Esophagus (tissue), 2 donors: ENCODE results near the gene ELMO1. TPM values are rescaled to one million over a fixed set of nuclear protein-coding genes. Genes with fewer than 3 reads are reported as not detected.

Source experiments
- H3K27ac ChIP-seq, 2 donors: one replicate each; pipeline ENCODE4 v1.5.1; 2013; ENCODE audit warnings: low read depth in 2 of 2, mild to moderate bottlenecking in 2 of 2, inconsistent platforms in 1 of 2, low read length in 1 of 2, moderate library complexity in 1 of 2
- H3K27me3 ChIP-seq, 2 donors: one replicate each; pipeline ENCODE4 v1.6.1; 2013; ENCODE audit warnings: low read length in 2 of 2, control low read depth in 1 of 2, mild to moderate bottlenecking in 1 of 2; ENCODE audit not compliant: insufficient read depth in 2 of 2, control insufficient read depth in 1 of 2
- H3K36me3 ChIP-seq, 2 donors: one replicate each; pipeline ENCODE4 v1.6.1; 2013; ENCODE audit warnings: low read length in 1 of 2; ENCODE audit not compliant: control insufficient read depth in 2 of 2, insufficient read depth in 2 of 2
- H3K4me1 ChIP-seq, 2 donors: one replicate each; pipeline ENCODE4 v1.6.1; 2013; ENCODE audit warnings: low read length in 1 of 2; ENCODE audit not compliant: control insufficient read depth in 2 of 2, insufficient read depth in 2 of 2
- H3K4me3 ChIP-seq, 2 donors: one replicate each; pipeline ENCODE4 v1.5.1; 2013; ENCODE audit warnings: low read length in 2 of 2, mild to moderate bottlenecking in 2 of 2, low read depth in 1 of 2, moderate library complexity in 1 of 2
- H3K9me3 ChIP-seq, 2 donors: one replicate each; pipeline ENCODE4 v1.6.1; 2013; ENCODE audit warnings: mild to moderate bottlenecking in 2 of 2, low read depth in 1 of 2, low read length in 1 of 2, moderate library complexity in 1 of 2; ENCODE audit not compliant: control insufficient read depth in 2 of 2, insufficient read depth in 1 of 2
- WGBS, 2 donors: extraction: QIAGEN DNeasy Blood & Tissue Kit; methylation state at CpG; one replicate each; pipeline ENCODE4 v1.1.7; 2013; 5-methylcytosine and 5-hydroxymethylcytosine counted together
- polyA plus RNA-seq, 2 donors: library from polyadenylated mRNA; stranded (reverse); fragments of 200-250 nt; gene quantifications; one replicate each; pipeline ENCODE4 v1.2.3, GENCODE V29; 2013
- donor health status: healthy with polysubstance abuse.
- donor health status: Bipolar disorder and iron deficiency.

The ELMO1 gene
- polyA plus RNA-seq, 2 donors: 1.5 to 2.9 TPM

- 45 to 57% methylated on average over 1 of the region's 1 CpG for WGBS, 2 donors
- Histone ChIP-seq H3K27ac (no peak overlapping the region), H3K27me3 (no peaks in the 10 kb centered on the region), H3K4me1 (no peaks in the 10 kb centered on the region), H3K36me3 (peaks cover 0 to 2% of the 10 kb centered on the region in 2 donors), H3K9me3 (no peaks in the 10 kb centered on the region), H3K4me3 (no peak overlapping the region)
Observed at GRCh38 chr7:37095122-37095521, 353.5 kb downstream of the ELMO1 start.

GRCh38 chr7:37093257-37093656, 355.4 kb downstream of the ELMO1 start:
- H3K4me3 ChIP-seq: no peak overlapping the region
- no peak overlapping the region for H3K27ac ChIP-seq

GRCh38 chr7:37092548-37092947, 356.1 kb downstream of the ELMO1 start:
- H3K27me3 ChIP-seq: no peaks in the 10 kb centered on the region
- no peak overlapping the region for H3K4me3 ChIP-seq
- H3K36me3 ChIP-seq: peaks cover 0 to 2% of the 10 kb centered on the region in 2 donors
- no peak overlapping the region for H3K27ac ChIP-seq
- WGBS, 2 donors: 78 to 81% methylated on average over 6 of the region's 6 CpGs
- no peaks in the 10 kb centered on the region for H3K9me3 ChIP-seq
- no peaks in the 10 kb centered on the region for H3K4me1 ChIP-seq

More at GRCh38 chr7:37093257-37093656, 355.4 kb downstream of the ELMO1 start:
- peaks cover 0 to 2% of the 10 kb centered on the region in 2 donors for H3K36me3 ChIP-seq
- H3K27me3 ChIP-seq: no peaks in the 10 kb centered on the region
- no peaks in the 10 kb centered on the region for H3K9me3 ChIP-seq
- no peaks in the 10 kb centered on the region for H3K4me1 ChIP-seq

- no peaks in the 10 kb centered on the region for H3K36me3 ChIP-seq
- H3K27me3 ChIP-seq: no peaks in the 10 kb centered on the region
- H3K27ac ChIP-seq: no peak overlapping the region
- 80 to 93% methylated on average over 4 of the region's 4 CpGs for WGBS, 2 donors
- no peaks in the 10 kb centered on the region for H3K4me1 ChIP-seq
- no peaks in the 10 kb centered on the region for H3K9me3 ChIP-seq
- no peak overlapping the region for H3K4me3 ChIP-seq
Observed at GRCh38 chr7:37089972-37090371, 358.7 kb downstream of the ELMO1 start.

GRCh38 chr7:37085600-37085999, 363.1 kb downstream of the ELMO1 start:
- WGBS, 2 donors: 87 to 91% methylated on average over 5 of the region's 5 CpGs
- no peaks in the 10 kb centered on the region for H3K27me3 ChIP-seq
- no peak overlapping the region for H3K27ac ChIP-seq
- H3K36me3 ChIP-seq: no peaks in the 10 kb centered on the region
- H3K9me3 ChIP-seq: no peaks in the 10 kb centered on the region
- H3K4me3 ChIP-seq: no peak overlapping the region
- no peaks in the 10 kb centered on the region for H3K4me1 ChIP-seq

DNA sequence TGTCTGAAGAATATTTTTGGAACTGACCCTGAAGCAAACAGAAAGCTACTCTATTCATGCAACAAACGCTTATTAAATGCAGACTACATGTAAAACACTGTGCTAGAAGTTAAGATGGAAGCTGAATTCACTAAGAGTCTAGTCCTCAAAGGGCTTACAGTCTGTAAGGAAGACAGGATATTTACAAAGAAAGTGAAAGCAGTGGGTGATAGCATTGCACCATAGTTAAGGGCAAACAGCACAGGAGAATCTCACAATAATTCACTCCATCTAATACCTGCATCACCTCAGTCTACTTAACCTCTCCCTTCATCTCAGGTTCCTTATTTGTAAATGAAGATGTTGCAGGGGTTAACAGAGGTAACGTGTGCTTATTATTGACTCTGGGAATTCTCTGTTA, 364.4 kb downstream of the ELMO1 start:
- no peaks in the 10 kb centered on the region for H3K9me3 ChIP-seq
- H3K4me1 ChIP-seq: no peaks in the 10 kb centered on the region
- H3K27me3 ChIP-seq: no peaks in the 10 kb centered on the region
- H3K4me3 ChIP-seq: no peak overlapping the region
- no peak overlapping the region for H3K27ac ChIP-seq
- H3K36me3 ChIP-seq: no peaks in the 10 kb centered on the region
- WGBS, 2 donors: 81 to 88% methylated on average over 2 of the region's 2 CpGs

DNA sequence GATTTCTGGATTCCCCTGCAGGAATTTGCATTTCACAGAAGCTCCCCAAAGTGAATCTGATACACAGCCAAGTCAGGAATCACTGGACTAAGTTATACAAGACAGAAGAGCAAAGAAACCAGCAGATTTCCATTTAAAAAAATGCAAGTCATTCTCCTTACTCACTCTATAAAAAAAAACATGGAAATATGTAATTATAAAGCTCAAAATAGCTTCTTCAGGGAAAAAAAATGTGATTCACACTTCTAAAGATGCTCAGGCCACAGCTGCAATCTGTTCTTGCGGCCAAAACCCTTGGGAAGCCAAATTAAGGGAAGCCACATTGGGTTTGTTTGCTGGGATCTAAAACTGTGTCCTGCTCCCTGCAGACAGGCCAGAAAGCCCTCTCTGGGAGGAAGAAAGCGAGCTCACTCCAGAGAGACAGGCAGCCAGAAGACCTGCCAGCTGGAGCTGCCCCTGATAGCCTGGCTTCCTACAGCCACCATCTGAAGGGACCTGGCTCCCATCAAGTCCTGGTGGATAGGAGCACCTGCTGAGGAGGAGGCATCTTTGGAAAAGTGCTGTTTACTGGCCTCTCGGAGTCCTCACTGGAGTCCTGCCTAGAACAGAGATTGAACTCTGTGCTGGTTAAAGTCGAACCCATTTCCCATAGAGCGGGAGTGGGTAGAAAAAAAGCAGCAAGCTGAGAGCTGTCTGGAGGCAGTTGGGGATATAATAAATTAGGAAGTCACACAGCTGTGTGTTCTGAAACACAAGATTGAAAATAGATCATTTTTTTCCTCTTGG, 365.2 kb downstream of the ELMO1 start:
- no peaks in the 10 kb centered on the region for H3K36me3 ChIP-seq
- H3K27me3 ChIP-seq: no peaks in the 10 kb centered on the region
- no peaks in the 10 kb centered on the region for H3K9me3 ChIP-seq
- H3K4me1 ChIP-seq: no peaks in the 10 kb centered on the region
- H3K4me3 ChIP-seq: no peak overlapping the region
- 74 to 75% methylated on average over 5 of the region's 5 CpGs for WGBS, 2 donors
- peak overlapping the region; percentile 23 to 29 for H3K27ac ChIP-seq

- no peaks in the 10 kb centered on the region for H3K27me3 ChIP-seq
- 19 to 25% methylated on average over 4 of the region's 4 CpGs for WGBS, 2 donors
- no peaks in the 10 kb centered on the region for H3K36me3 ChIP-seq
- H3K4me3 ChIP-seq: no peak overlapping the region
- peaks cover 0 to 2% of the 10 kb centered on the region in 2 donors for H3K4me1 ChIP-seq
- no peaks in the 10 kb centered on the region for H3K9me3 ChIP-seq
- H3K27ac ChIP-seq: no peak overlapping the region
Observed at GRCh38 chr7:37081436-37081835, 367.2 kb downstream of the ELMO1 start.

GRCh38 chr7:37079420-37079819, 369.2 kb downstream of the ELMO1 start:
- no peaks in the 10 kb centered on the region for H3K27me3 ChIP-seq
- no peak overlapping the region for H3K4me3 ChIP-seq
- WGBS, 2 donors: 93 to 95% methylated on average over 1 of the region's 1 CpG
- peaks cover 0 to 2% of the 10 kb centered on the region in 2 donors for H3K4me1 ChIP-seq
- no peak overlapping the region for H3K27ac ChIP-seq
- no peaks in the 10 kb centered on the region for H3K36me3 ChIP-seq
- no peaks in the 10 kb centered on the region for H3K9me3 ChIP-seq

- H3K4me1 ChIP-seq: peaks cover 0 to 2% of the 10 kb centered on the region in 2 donors
- no peaks in the 10 kb centered on the region for H3K9me3 ChIP-seq
- no peaks in the 10 kb centered on the region for H3K36me3 ChIP-seq
- H3K27me3 ChIP-seq: no peaks in the 10 kb centered on the region
- H3K4me3 ChIP-seq: no peak overlapping the region
- 95 to 97% methylated on average over 5 of the region's 5 CpGs for WGBS, 2 donors
- no peak overlapping the region for H3K27ac ChIP-seq
Observed at GRCh38 chr7:37076668-37077067, 372.0 kb downstream of the ELMO1 start.
